A549 (cell line): ENCODE measurements around the gene SEC63.

ENCODE experiments used
- CHD2 ChIP-seq: fragments of 150-350 bp; IDR thresholded peaks from 2 replicates; pipeline ENCODE4 v1.6.1; 2014; ENCODE audit warnings: low read length; ENCODE audit not compliant: partially characterized antibody
- HDAC2 ChIP-seq: fragments of 200-600 bp; sonication (generic); IDR thresholded peaks from 2 replicates; pipeline ENCODE4 v1.6.1; 2016
- POLR2A ChIP-seq: IDR thresholded peaks from 2 replicates; pipeline ENCODE4 v1.6.1; 2012; ENCODE audit warnings: mild to moderate bottlenecking, low read length
- RCOR1 ChIP-seq: fragments of 150-350 bp; IDR thresholded peaks from 2 replicates; pipeline ENCODE4 v1.6.1; 2014; ENCODE audit warnings: antibody characterized with exemption, low read length, low read depth
- TF ChIP-seq, protein P1 (sequence below): fragments of >200 bp; sonication (Bioruptor Twin); formaldehyde crosslinking; IDR thresholded peaks from 3 replicates; pipeline ENCODE4 v1.5.1; 2016

DNA sequence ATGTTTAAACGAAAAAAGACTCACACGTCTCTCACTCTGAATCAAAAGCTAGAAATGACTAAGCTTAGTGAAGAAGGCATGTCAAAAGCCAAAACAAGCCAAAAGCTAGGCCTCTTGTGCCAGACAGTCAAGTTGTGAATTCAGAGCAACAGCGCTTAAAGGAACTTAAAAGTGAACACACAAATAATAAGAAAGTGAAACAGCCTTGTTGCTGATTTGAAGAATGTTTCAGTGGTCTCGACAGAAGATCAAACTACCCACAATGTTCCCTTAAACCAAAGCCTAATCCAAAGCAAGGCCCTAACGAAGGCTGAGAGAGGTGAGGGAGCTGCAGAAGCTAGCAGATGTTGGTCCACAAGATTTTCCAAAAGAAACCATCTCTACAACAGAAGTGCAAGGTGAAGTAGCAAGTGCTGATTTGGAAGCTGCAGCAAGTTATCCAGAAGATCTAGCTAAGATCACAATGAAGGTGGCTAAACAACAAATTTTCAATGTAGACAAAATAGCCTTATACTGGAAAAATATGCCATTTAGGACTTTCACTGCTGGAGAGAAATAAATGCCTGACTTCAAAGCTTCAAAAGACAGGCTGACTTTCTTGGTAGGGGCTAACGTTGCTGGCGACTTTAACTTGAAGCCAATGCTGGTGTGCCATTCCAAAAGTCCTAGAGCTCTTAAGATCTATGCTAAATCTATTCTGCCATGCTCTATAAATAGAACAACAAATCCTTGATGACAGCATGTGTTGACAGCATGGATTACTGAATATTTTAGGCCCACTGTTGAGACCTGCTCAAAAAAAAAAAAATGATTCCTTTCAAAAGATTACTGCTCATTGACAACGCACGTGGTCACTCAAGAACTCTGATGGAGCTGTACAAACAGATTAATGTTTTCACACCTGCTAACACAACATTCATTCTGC lies 40.3 kb downstream of the SEC63 start:
- TF ChIP-seq, protein P1, sequence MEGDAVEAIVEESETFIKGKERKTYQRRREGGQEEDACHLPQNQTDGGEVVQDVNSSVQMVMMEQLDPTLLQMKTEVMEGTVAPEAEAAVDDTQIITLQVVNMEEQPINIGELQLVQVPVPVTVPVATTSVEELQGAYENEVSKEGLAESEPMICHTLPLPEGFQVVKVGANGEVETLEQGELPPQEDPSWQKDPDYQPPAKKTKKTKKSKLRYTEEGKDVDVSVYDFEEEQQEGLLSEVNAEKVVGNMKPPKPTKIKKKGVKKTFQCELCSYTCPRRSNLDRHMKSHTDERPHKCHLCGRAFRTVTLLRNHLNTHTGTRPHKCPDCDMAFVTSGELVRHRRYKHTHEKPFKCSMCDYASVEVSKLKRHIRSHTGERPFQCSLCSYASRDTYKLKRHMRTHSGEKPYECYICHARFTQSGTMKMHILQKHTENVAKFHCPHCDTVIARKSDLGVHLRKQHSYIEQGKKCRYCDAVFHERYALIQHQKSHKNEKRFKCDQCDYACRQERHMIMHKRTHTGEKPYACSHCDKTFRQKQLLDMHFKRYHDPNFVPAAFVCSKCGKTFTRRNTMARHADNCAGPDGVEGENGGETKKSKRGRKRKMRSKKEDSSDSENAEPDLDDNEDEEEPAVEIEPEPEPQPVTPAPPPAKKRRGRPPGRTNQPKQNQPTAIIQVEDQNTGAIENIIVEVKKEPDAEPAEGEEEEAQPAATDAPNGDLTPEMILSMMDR = no peak
- TF ChIP-seq RCOR1 (no peak), HDAC2 (no peak), CHD2 (no peak), POLR2A (no peak)
